Osteoblast (primary cell): ENCODE measurements around the gene DDC. TPM values are rescaled to one million over a fixed set of nuclear protein-coding genes. Genes with fewer than 3 reads are reported as not detected.

Experiments
- DNase-seq: peaks from one replicate; pipeline ENCODE4 v3.0.0; 2011; ENCODE audit warnings: low spot score, mixed read lengths; ENCODE audit not compliant: insufficient read length; ENCODE audit errors: missing footprints
- H2AFZ ChIP-seq: 2 replicates; pipeline ENCODE4 v1.6.0; 2011; ENCODE audit warnings: mild to moderate bottlenecking, low read length
- H3K27ac ChIP-seq: 2 replicates; pipeline ENCODE4 v1.5.1; 2011; ENCODE audit warnings: mild to moderate bottlenecking, low read depth, low read length, moderate library complexity
- H3K27me3 ChIP-seq: 2 replicates; pipeline ENCODE4 v1.6.0; 2012; ENCODE audit warnings: mild to moderate bottlenecking, control low read depth, inconsistent platforms, low read length, moderate library complexity; ENCODE audit not compliant: insufficient read depth
- H3K36me3 ChIP-seq: 2 replicates; pipeline ENCODE4 v1.5.1; 2011; ENCODE audit warnings: mild to moderate bottlenecking, low read length, control low read depth, moderate library complexity; ENCODE audit not compliant: insufficient read depth
- H3K4me1 ChIP-seq: 2 replicates; pipeline ENCODE4 v1.5.1; 2011; ENCODE audit warnings: mild to moderate bottlenecking, low read length, control low read depth, moderate library complexity; ENCODE audit not compliant: insufficient read depth
- H3K4me2 ChIP-seq: 2 replicates; pipeline ENCODE4 v1.6.0; 2011; ENCODE audit warnings: mild to moderate bottlenecking, low read length; ENCODE audit not compliant: insufficient read depth
- H3K4me3 ChIP-seq: fragments of 200-600 bp; sonication (generic); 3 replicates; pipeline ENCODE4 v1.5.1; 2012; ENCODE audit warnings: mild to moderate bottlenecking, low read length, inconsistent platforms; ENCODE audit not compliant: insufficient read depth
- H3K79me2 ChIP-seq: 2 replicates; pipeline ENCODE4 v1.6.0; 2012; ENCODE audit warnings: mild to moderate bottlenecking, low read length, control low read depth, inconsistent platforms; ENCODE audit not compliant: insufficient read depth
- H3K9me3 ChIP-seq: 2 replicates; pipeline ENCODE4 v1.5.1; 2011; ENCODE audit warnings: low read depth, low read length, control low read depth
- H4K20me1 ChIP-seq: 2 replicates; pipeline ENCODE4 v1.6.0; 2012; ENCODE audit warnings: mild to moderate bottlenecking, low read length, control low read depth; ENCODE audit not compliant: insufficient read depth
- total RNA-seq: library from RNA; depleted of rRNA; stranded (reverse); fragments of >200 nt; gene quantifications from 2 replicates; pipeline ENCODE4 v1.2.3, GENCODE V29; 2012
- TF ChIP-seq, protein P1 (sequence below): IDR thresholded peaks from 2 replicates; pipeline ENCODE4 v1.5.1; 2011; ENCODE audit warnings: mild to moderate bottlenecking, low read depth, low read length, moderate library complexity; ENCODE audit errors: extremely low read depth

Gene DDC
- total RNA-seq, 1 donor = not detected

DNA sequence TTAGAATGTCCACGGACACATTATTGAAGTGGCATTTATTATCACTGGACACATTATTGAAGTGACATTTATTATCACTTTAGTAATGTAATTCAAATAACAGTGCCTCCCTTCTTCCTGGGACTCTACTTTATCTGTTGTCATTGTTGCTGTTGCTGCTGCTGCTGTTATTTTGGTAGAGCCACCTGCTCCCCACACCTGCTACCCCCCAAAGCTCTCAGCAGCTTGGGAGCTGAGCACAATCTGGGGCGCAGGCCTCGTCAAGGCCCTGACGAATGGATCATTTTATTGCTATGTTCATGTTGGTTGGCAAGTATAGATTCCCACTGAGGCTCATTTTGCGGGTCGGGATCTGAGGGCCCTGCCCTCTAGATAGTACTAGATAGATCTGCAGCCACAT lies 139.9 kb downstream of the DDC start:
- no peak overlapping the region for H3K27ac ChIP-seq
- TF ChIP-seq, protein P1, sequence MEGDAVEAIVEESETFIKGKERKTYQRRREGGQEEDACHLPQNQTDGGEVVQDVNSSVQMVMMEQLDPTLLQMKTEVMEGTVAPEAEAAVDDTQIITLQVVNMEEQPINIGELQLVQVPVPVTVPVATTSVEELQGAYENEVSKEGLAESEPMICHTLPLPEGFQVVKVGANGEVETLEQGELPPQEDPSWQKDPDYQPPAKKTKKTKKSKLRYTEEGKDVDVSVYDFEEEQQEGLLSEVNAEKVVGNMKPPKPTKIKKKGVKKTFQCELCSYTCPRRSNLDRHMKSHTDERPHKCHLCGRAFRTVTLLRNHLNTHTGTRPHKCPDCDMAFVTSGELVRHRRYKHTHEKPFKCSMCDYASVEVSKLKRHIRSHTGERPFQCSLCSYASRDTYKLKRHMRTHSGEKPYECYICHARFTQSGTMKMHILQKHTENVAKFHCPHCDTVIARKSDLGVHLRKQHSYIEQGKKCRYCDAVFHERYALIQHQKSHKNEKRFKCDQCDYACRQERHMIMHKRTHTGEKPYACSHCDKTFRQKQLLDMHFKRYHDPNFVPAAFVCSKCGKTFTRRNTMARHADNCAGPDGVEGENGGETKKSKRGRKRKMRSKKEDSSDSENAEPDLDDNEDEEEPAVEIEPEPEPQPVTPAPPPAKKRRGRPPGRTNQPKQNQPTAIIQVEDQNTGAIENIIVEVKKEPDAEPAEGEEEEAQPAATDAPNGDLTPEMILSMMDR = no peak
- H3K4me1 ChIP-seq = no peaks in the 10 kb centered on the region
- H3K4me2 ChIP-seq = no peak overlapping the region
- H3K4me3 ChIP-seq = no peak overlapping the region
- H3K9me3 ChIP-seq = no peaks in the 10 kb centered on the region
- no peaks in the 10 kb centered on the region for H4K20me1 ChIP-seq
- no peaks in the 10 kb centered on the region for H3K27me3 ChIP-seq
- no peak overlapping the region for H2AFZ ChIP-seq
- no peaks in the 10 kb centered on the region for H3K36me3 ChIP-seq
- H3K79me2 ChIP-seq = no peaks in the 10 kb centered on the region
- DNase-seq = no peak

DNA sequence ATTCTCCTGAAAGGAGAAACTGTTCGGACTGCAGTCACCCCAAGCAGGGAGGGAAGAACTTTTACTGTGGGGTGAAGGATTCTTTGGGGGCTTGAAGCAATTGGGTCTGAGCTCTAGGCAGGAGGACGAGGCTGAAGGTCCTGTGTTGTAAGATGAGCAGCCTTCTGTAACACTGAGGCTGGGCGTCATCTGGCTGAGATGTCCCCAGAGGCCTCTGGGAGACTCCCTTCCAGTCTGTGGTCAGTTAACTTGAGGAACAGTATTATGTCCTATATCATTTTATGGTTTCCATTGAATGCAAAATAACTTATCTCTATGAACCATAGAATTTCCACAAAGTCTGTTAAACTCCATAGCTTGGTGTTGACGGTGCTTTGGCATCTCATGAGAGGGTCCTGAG lies 141.3 kb downstream of the DDC start:
- Histone ChIP-seq H3K4me2 (no peak overlapping the region), H4K20me1 (no peaks in the 10 kb centered on the region), H3K36me3 (no peaks in the 10 kb centered on the region), H3K4me1 (no peaks in the 10 kb centered on the region), H3K79me2 (no peaks in the 10 kb centered on the region), H2AFZ (no peak overlapping the region), H3K4me3 (no peak overlapping the region), H3K27ac (no peak overlapping the region), H3K27me3 (no peaks in the 10 kb centered on the region), H3K9me3 (no peaks in the 10 kb centered on the region)
- TF ChIP-seq, protein P1 = no peak
- no peak for DNase-seq

DNA sequence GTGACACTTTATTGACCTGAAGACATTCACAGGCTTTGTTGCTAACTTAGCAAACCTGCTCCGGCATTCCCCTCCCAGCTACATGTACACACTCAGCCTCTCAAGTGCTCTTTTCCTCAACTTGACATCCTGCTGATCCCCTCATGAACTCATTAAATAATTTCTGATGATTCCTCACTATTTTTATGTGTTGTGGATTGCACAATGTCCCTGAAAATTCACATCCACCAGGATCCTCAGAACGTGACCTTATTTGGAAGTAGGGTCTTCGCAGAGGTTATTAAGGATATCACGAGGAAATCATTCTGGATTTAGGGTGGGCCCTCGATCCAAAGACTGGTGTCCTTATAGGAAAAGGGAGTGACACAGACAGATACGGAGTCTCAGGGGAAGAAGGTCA lies 142.3 kb downstream of the DDC start:
- Histone ChIP-seq H3K4me2 (no peak overlapping the region), H3K27ac (no peak overlapping the region), H3K4me1 (no peaks in the 10 kb centered on the region), H3K36me3 (no peaks in the 10 kb centered on the region), H3K9me3 (no peaks in the 10 kb centered on the region), H3K27me3 (no peaks in the 10 kb centered on the region), H3K79me2 (no peaks in the 10 kb centered on the region), H4K20me1 (no peaks in the 10 kb centered on the region), H3K4me3 (no peak overlapping the region), H2AFZ (no peak overlapping the region)
- DNase-seq = no peak
- TF ChIP-seq, protein P1 = no peak

DNA sequence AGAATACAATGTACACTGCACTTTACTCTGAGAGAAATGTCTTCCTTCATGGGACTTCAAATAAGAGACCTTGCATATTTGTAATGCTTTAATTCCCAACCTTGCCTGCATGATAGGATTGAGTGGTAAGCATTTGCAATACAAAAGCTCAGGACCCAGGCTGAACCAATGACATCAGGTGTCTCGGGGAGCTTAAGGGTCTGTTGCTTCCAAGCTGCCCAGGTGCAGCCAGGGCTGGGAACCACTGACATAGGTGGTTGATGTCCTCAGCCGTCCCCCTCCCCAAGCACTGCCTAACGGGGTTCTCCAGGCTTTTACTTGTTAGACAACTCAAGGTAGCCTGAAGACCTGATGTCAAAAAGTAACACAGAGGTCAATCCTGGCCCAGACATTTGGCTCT lies 144.2 kb downstream of the DDC start:
- Histone ChIP-seq H3K4me3 (no peak overlapping the region), H3K27ac (no peak overlapping the region), H3K79me2 (no peaks in the 10 kb centered on the region), H3K9me3 (no peaks in the 10 kb centered on the region), H4K20me1 (no peaks in the 10 kb centered on the region), H3K36me3 (no peaks in the 10 kb centered on the region), H3K4me2 (no peak overlapping the region), H3K4me1 (no peaks in the 10 kb centered on the region), H3K27me3 (no peaks in the 10 kb centered on the region), H2AFZ (no peak overlapping the region)
- TF ChIP-seq, protein P1 = no peak
- no peak for DNase-seq
